Type B pancreatic cell (in vitro differentiated cells): Measurements from ENCODE around the gene GABRQ. TPM values are rescaled to one million over a fixed set of nuclear protein-coding genes. Genes with fewer than 3 reads are reported as not detected.

ENCODE experiments used
- DNase-seq: peaks from one replicate; pipeline ENCODE4 v3.0.0; 2021; ENCODE audit warnings: mixed read lengths; ENCODE audit not compliant: unreplicated experiment; ENCODE audit errors: extremely low spot score
- H3K27ac Mint-ChIP-seq: 2 replicates; pipeline ENCODE4 v1.8.0; 2021; ENCODE audit warnings: mild to moderate bottlenecking, mixed read lengths
- H3K27me3 Mint-ChIP-seq: 2 replicates; pipeline ENCODE4 v1.8.0; 2021; ENCODE audit warnings: mixed read lengths
- H3K36me3 Mint-ChIP-seq: 2 replicates; pipeline ENCODE4 v1.8.0; 2021; ENCODE audit warnings: mixed read lengths
- H3K4me1 Mint-ChIP-seq: one replicate; pipeline ENCODE4 v1.8.0; 2021; ENCODE audit warnings: mixed read lengths; ENCODE audit not compliant: unreplicated experiment
- H3K4me3 Mint-ChIP-seq: 2 replicates; pipeline ENCODE4 v1.8.0; 2021; ENCODE audit warnings: mild to moderate bottlenecking, mixed read lengths
- H3K9me3 Mint-ChIP-seq: 2 replicates; pipeline ENCODE4 v1.8.0; 2021; ENCODE audit warnings: mixed read lengths
- total RNA-seq: library from RNA; stranded (reverse); gene quantifications from 2 replicates; pipeline ENCODE4 v1.2.1, GENCODE V29; 2021; ENCODE audit warnings: low replicate concordance
- TF ChIP-seq, protein P1 (sequence below): fragments of 200-600 bp; sonication (generic); conservative IDR thresholded peaks from 2 replicates; pipeline ENCODE4 v1.5.0; 2021; ENCODE audit warnings: antibody characterized with exemption, mild to moderate bottlenecking

GABRQ gene
- total RNA-seq, 1 donor from 2014 or later: 6.1 TPM

DNA sequence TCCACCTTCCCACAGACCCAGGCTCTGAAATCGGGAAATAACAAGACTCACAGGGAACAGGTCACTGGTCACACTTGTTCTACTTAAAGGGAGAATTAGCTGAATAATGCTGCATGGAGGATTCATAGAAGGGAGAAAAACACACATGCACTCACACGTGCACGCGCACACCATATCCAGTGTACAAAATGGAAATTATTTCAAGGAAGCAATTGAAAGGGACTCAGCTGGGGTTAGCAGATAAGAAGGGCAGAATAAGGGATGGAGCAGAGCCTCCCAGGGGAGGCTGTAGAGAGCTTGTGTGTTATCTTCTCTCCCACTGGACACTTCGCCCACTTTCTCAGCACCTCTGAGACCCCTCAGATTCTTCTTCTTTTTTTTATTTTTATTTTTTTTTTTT lies 10.3 kb downstream of the GABRQ start:
- Mint-ChIP-seq H3K4me3 (no peak overlapping the region), H3K27ac (no peak overlapping the region), H3K36me3 (no peaks in the 10 kb centered on the region), H3K4me1 (no peaks in the 10 kb centered on the region), H3K9me3 (no peaks in the 10 kb centered on the region), H3K27me3 (no peaks in the 10 kb centered on the region)
- no peak for DNase-seq
- TF ChIP-seq, protein P1, sequence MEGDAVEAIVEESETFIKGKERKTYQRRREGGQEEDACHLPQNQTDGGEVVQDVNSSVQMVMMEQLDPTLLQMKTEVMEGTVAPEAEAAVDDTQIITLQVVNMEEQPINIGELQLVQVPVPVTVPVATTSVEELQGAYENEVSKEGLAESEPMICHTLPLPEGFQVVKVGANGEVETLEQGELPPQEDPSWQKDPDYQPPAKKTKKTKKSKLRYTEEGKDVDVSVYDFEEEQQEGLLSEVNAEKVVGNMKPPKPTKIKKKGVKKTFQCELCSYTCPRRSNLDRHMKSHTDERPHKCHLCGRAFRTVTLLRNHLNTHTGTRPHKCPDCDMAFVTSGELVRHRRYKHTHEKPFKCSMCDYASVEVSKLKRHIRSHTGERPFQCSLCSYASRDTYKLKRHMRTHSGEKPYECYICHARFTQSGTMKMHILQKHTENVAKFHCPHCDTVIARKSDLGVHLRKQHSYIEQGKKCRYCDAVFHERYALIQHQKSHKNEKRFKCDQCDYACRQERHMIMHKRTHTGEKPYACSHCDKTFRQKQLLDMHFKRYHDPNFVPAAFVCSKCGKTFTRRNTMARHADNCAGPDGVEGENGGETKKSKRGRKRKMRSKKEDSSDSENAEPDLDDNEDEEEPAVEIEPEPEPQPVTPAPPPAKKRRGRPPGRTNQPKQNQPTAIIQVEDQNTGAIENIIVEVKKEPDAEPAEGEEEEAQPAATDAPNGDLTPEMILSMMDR: no peak

DNA sequence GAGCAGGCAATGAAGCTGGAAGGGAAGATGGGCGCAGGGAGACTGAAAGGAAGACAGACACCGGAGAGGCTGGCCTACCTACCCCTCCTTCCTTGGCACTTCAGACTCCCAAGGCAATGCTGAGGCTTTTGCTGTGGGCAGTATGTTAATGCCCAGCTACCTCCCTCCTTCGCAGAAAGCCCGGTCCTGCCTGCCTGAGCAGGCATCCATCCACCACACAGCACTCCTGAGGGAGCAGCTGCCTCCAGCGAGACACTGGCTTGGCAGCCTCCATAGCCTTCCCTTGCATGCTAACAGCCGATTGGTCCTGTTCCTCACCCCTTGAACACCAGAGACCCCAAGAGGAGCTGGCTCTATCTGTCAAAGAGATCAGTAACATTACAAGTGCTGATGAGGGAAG lies 14.4 kb downstream of the GABRQ start:
- no peaks in the 10 kb centered on the region for H3K9me3 Mint-ChIP-seq
- H3K27me3 Mint-ChIP-seq: no peaks in the 10 kb centered on the region
- no peak for DNase-seq
- H3K4me3 Mint-ChIP-seq: no peak overlapping the region
- no peak overlapping the region for H3K27ac Mint-ChIP-seq
- no peaks in the 10 kb centered on the region for H3K4me1 Mint-ChIP-seq
- H3K36me3 Mint-ChIP-seq: no peaks in the 10 kb centered on the region
- TF ChIP-seq, protein P1: no peak

DNA sequence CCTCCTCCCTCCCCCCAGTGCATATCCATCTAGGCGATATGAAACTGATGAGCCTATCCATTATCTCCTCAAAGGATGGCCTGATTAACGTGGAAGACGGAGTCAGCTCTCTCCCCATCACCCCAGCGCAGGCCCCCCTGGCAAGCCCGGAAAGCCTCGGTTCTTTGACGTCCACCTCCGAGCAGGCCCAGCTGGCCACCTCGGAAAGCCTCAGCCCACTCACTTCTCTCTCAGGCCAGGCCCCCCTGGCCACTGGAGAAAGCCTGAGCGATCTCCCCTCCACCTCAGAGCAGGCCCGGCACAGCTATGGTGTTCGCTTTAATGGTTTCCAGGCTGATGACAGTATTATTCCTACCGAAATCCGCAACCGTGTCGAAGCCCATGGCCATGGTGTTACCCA lies 14.8 kb downstream of the GABRQ start:
- Mint-ChIP-seq H3K36me3 (no peaks in the 10 kb centered on the region), H3K27me3 (no peaks in the 10 kb centered on the region), H3K4me3 (no peak overlapping the region), H3K27ac (no peak overlapping the region), H3K4me1 (no peaks in the 10 kb centered on the region), H3K9me3 (no peaks in the 10 kb centered on the region)
- DNase-seq: no peak
- TF ChIP-seq, protein P1: no peak

DNA sequence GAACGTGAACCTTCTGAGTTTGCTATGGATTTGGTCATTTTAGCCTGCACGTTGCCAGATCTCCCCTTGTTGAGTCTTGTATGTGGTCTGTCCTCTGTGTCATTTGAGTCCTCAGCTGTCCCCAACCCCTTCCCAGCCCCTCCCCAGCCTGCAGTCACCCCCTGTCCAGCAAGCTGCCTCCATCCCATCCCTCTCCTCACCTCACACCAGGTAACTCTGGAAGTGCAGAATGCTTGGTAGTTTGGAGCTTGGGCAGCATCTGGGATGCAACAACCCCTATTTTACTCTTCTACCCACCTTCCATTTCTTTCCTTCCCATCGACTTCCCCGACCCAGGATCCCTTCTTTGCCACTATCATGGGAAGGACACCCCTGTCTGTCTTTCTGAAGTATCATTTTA lies 18.4 kb downstream of the GABRQ start:
- H3K4me3 Mint-ChIP-seq: no peak overlapping the region
- H3K27ac Mint-ChIP-seq: no peak overlapping the region
- H3K9me3 Mint-ChIP-seq: no peaks in the 10 kb centered on the region
- H3K4me1 Mint-ChIP-seq: no peaks in the 10 kb centered on the region
- DNase-seq: no peak
- no peaks in the 10 kb centered on the region for H3K27me3 Mint-ChIP-seq
- H3K36me3 Mint-ChIP-seq: no peaks in the 10 kb centered on the region
- TF ChIP-seq, protein P1: no peak

DNA sequence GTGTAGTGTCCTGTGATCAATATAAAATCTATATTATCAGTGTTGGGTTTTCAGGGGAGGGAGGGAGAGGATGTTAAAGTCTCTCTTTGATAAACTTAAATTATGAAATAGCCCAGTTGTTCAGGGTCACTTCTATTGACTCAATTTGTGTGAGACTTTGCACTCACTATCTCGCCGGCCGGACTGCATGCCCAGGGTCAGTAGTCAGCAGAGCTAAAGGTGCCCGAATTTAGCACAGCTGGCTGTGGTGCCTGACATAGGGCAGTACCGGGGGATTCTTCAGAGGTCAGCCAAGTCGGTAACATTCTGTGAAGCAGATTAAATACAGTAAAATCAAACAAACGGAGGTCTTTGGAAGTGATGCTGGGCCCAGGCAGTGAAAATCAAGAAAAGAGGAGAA lies 19.2 kb downstream of the GABRQ start:
- no peak overlapping the region for H3K27ac Mint-ChIP-seq
- H3K4me3 Mint-ChIP-seq: no peak overlapping the region
- H3K4me1 Mint-ChIP-seq: no peaks in the 10 kb centered on the region

DNA sequence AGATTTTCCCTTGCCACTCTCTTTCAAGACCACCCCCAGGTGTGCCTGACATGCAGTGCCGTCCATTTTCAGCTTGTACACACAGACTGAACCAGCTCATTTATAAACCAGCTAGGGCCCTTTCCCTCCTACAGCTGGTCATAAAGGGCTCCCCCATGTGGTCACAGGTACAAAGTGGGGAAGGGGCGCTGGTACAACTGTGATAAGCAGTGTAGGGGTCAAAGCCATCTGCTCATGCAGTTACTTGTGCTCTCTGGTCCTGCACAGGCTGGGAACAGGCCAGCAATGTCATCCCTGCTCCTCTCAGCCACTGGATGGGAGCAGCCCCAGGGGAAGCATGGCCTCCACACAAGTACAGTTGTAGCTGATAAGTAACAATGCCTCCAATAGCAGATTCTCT lies 20.6 kb downstream of the GABRQ start:
- Mint-ChIP-seq H3K4me3 (no peak overlapping the region), H3K27ac (no peak overlapping the region)
- no peak for DNase-seq

More for the DNA sequence above, 19.2 kb downstream of the GABRQ start:
- TF ChIP-seq, protein P1: no peak
- Mint-ChIP-seq H3K9me3 (no peaks in the 10 kb centered on the region), H3K27me3 (no peaks in the 10 kb centered on the region), H3K36me3 (no peaks in the 10 kb centered on the region)
- DNase-seq: no peak

More for the DNA sequence above, 20.6 kb downstream of the GABRQ start:
- H3K4me1 Mint-ChIP-seq: no peaks in the 10 kb centered on the region
- no peaks in the 10 kb centered on the region for H3K27me3 Mint-ChIP-seq
- H3K36me3 Mint-ChIP-seq: no peaks in the 10 kb centered on the region
- TF ChIP-seq, protein P1: no peak
- H3K9me3 Mint-ChIP-seq: no peaks in the 10 kb centered on the region
